Posterior cingulate gyrus (tissue), 11 donors: ENCODE data around the gene PTPN4.

Experiments
- DNase-seq, 10 donors: peaks; one replicate each; pipeline versions ENCODE4 v3.0.0 to v3.0.0-alpha.2; 2020 to 2021; ENCODE audit warnings: mixed read lengths in 3 of 10
- intact Hi-C: fragments of 100-400 bp; cut with DNase I; formaldehyde crosslinking; loops from one replicate; pipeline ENCODE4 v1.15.1; 2023

The PTPN4 gene

GRCh38 chr2:119910566-119910965, 150.8 kb downstream of the PTPN4 start:
- DNase-seq, result no peak
- intact Hi-C loops, result no loop called here

- no peak for DNase-seq
- intact Hi-C loops, result no loop called here
Measured at GRCh38 chr2:119914266-119914665, 154.5 kb downstream of the PTPN4 start.

GRCh38 chr2:119921825-119922224, 162.1 kb downstream of the PTPN4 start:
- intact Hi-C loops, result no loop called here
- no peak for DNase-seq

GRCh38 chr2:119922699-119923098, 163.0 kb downstream of the PTPN4 start:
- no peak for DNase-seq
- intact Hi-C loops, result no loop called here

GRCh38 chr2:119929537-119929936, 169.8 kb downstream of the PTPN4 start:
- intact Hi-C loops, result no loop called here

GRCh38 chr2:119932809-119933208, 173.1 kb downstream of the PTPN4 start:
- DNase-seq, result no peak
- intact Hi-C loops, result no loop called here

More at GRCh38 chr2:119929537-119929936, 169.8 kb downstream of the PTPN4 start:
- DNase-seq, result no peak

GRCh38 chr2:119934319-119934718, 174.6 kb downstream of the PTPN4 start:
- intact Hi-C loops, result no loop called here
- DNase-seq, result no peak

GRCh38 chr2:119937680-119938079, 178.0 kb downstream of the PTPN4 start:
- no peak for DNase-seq
- intact Hi-C loops, result no loop called here

- DNase-seq, result no peak
- intact Hi-C loops, result no loop called here
Measured at GRCh38 chr2:119939915-119940314, 180.2 kb downstream of the PTPN4 start.

GRCh38 chr2:119940856-119941255, 181.1 kb downstream of the PTPN4 start:
- intact Hi-C loops, result no loop called here

GRCh38 chr2:119941388-119941787, 181.7 kb downstream of the PTPN4 start:
- intact Hi-C loops, result no loop called here

More at GRCh38 chr2:119940856-119941255, 181.1 kb downstream of the PTPN4 start:
- DNase-seq, result no peak

GRCh38 chr2:119941981-119942513, 182.3 kb downstream of the PTPN4 start:
- no peak for DNase-seq
- intact Hi-C loops, result no loop called here

More at GRCh38 chr2:119941388-119941787, 181.7 kb downstream of the PTPN4 start:
- DNase-seq, result no peak

GRCh38 chr2:119943058-119943457, 183.3 kb downstream of the PTPN4 start:
- intact Hi-C loops, result no loop called here
- no peak for DNase-seq

GRCh38 chr2:119947535-119947934, 187.8 kb downstream of the PTPN4 start:
- intact Hi-C loops, result no loop called here
- DNase-seq, result no peak

- DNase-seq, result no peak
- intact Hi-C loops, result no loop called here
Measured at GRCh38 chr2:119950966-119951365, 191.2 kb downstream of the PTPN4 start.

- no peak for DNase-seq
- intact Hi-C loops, result no loop called here
Measured at GRCh38 chr2:119958670-119959268, 199.0 kb downstream of the PTPN4 start.

- intact Hi-C loops, result no loop called here
- no peak for DNase-seq
Measured at GRCh38 chr2:119960821-119961220, 201.1 kb downstream of the PTPN4 start.

GRCh38 chr2:119981896-119982295, 222.2 kb downstream of the PTPN4 start:
- DNase-seq, result no peak
- intact Hi-C loops, result no loop called here

GRCh38 chr2:119982506-119982905, 222.8 kb downstream of the PTPN4 start:
- intact Hi-C loops, result no loop called here
- no peak for DNase-seq

GRCh38 chr2:119983108-119983507, 223.4 kb downstream of the PTPN4 start:
- intact Hi-C loops, result no loop called here
- DNase-seq, result no peak

GRCh38 chr2:119996148-119996547, 236.4 kb downstream of the PTPN4 start:
- intact Hi-C loops, result no loop called here
- no peak for DNase-seq
